Gastroesophageal sphincter (tissue), 3 donors: ENCODE data around the gene CLCA1.

Experiments used
- POLR2A ChIP-seq, 2 donors: fragments of 450-650 bp; IDR thresholded peaks; one replicate each; pipeline ENCODE4 v1.6.1; 2017; ENCODE audit warnings: antibody characterized with exemption in 2 of 2, mild to moderate bottlenecking in 2 of 2, moderate library complexity in 1 of 2
- TF ChIP-seq, protein P1 (sequence below), 4 experiments: fragments of 200-600 bp in 2 of 4; fragments of 450-650 bp in 2 of 4; sonication (generic) in 1 of 4; IDR thresholded peaks; one replicate each; pipeline ENCODE4 v1.5.1; 2017 to 2019; ENCODE audit warnings: antibody characterized with exemption in 4 of 4, mild to moderate bottlenecking in 2 of 4, moderate library complexity in 2 of 4

DNA sequence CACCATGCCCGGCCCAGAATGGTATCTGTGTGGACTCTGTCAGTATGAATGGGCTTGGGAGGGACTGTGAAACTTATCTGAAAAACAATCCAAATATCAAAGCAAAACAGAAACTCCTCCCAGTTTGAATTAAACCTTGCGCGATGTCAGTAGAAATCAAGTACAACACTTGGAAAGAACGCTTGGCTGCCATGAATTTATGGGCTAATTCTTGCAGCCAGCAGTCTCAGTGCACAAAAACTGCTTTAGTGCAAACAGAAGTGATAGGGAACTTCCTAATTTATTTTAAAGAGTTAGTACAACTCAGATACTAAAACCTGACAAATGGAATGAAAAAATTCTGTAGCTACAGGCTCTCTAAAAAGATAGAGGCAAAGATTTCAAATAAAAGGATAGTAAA lies 8.5 kb downstream of the CLCA1 start:
- TF ChIP-seq, protein P1, sequence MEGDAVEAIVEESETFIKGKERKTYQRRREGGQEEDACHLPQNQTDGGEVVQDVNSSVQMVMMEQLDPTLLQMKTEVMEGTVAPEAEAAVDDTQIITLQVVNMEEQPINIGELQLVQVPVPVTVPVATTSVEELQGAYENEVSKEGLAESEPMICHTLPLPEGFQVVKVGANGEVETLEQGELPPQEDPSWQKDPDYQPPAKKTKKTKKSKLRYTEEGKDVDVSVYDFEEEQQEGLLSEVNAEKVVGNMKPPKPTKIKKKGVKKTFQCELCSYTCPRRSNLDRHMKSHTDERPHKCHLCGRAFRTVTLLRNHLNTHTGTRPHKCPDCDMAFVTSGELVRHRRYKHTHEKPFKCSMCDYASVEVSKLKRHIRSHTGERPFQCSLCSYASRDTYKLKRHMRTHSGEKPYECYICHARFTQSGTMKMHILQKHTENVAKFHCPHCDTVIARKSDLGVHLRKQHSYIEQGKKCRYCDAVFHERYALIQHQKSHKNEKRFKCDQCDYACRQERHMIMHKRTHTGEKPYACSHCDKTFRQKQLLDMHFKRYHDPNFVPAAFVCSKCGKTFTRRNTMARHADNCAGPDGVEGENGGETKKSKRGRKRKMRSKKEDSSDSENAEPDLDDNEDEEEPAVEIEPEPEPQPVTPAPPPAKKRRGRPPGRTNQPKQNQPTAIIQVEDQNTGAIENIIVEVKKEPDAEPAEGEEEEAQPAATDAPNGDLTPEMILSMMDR (IDR thresholded peaks at IDR 0.05) = no peak
- no peak for TF ChIP-seq POLR2A (IDR thresholded peaks at IDR 0.05)
